Measurements from ENCODE around the gene TNKS1BP1. TPM values are rescaled to one million over a fixed set of nuclear protein-coding genes. Genes with fewer than 3 reads are reported as not detected.
A peak's percentile ranks its signal among the peaks of the same experiment; 100 is the strongest.
"Not testable (repeated sequence)": the region's sequence is repeated elsewhere in the genome, so short reads cannot be mapped to it uniquely, and the experiment has no call there.

Gene TNKS1BP1
- total RNA-seq, 1 donor from 2014 or later: 19.3 TPM

- DNase-seq: no peak
These were observed 29.9 kb upstream of the TNKS1BP1 start for GRCh38 chr11:57354699-57355098.

DNA sequence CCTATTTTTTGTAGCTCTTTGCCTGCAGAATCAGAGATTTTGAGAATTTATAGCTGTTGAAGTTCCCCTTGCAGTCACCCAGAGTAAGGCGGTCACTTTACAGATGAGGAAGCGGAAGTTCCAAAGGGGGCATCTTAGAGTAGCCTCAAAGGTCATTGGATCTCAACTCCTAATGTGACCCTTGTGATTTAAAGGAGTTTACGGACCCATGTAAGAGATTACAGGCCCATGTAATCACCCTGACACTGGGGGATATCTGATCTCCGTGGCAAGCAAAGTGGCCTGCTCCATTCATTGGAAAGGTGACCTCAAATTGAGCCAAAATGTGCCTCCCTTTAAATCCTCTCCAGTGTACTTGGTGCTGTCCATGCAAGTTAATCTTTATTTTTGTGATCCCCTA lies 29.1 kb upstream of the TNKS1BP1 start:
- no peak for DNase-seq

DNA sequence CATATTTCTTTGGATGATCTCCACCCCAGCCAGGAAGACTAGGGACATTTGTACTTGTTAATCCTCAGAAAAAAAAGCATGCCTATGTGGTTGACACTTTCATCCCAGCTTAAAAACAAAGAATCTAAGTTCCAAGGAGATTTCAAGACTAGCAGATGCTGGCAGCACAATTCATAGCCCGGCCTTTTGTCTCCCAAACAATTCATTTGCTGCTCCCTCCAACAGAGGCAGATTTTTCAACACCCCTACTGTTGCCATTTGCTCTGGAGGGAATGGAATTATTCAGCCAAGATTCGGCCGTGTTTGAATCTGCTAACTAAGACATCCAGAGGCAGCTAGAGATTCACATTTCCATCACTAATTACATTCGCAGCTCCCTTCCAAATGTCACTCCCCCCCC lies 28.7 kb upstream of the TNKS1BP1 start:
- DNase-seq: no peak

GRCh38 chr11:57353036-57353435 lies 28.3 kb upstream of the TNKS1BP1 start:
- DNase-seq: no peak

GRCh38 chr11:57349491-57350274 lies 24.9 kb upstream of the TNKS1BP1 start:
- DNase-seq: no peak

DNA sequence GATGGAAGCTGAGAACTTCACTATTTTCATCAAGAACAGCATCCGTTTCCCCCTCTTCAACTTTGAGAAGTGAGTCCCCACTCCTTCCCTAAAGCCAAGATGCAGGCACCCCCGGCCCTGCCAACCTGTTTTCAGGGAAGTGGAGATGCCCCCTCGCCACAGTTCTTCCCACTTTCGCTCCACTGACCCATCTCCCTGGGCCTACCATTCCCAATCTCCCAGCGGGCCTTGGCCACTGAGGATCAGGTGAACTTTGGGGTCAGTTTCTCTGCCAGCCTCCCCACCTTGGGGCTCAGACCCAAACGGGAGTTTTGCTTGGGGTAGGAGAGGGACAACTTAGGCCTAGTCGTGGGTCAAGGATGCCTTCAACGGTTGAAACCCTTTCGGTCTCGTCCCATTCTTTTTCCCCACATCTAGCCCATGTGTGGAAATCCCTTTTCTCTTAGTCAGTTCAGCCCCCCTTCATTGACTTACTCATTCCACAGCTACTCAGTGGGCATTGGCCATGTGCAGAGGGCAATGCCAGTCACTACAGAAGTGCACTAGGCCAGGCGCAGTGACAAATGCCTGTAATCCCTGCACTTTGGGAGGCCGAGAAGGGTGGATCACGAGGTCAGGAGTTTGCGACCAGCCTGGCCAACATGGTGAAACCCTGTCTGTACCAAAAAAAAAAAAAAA lies 24.0 kb upstream of the TNKS1BP1 start:
- no peak for DNase-seq

DNA sequence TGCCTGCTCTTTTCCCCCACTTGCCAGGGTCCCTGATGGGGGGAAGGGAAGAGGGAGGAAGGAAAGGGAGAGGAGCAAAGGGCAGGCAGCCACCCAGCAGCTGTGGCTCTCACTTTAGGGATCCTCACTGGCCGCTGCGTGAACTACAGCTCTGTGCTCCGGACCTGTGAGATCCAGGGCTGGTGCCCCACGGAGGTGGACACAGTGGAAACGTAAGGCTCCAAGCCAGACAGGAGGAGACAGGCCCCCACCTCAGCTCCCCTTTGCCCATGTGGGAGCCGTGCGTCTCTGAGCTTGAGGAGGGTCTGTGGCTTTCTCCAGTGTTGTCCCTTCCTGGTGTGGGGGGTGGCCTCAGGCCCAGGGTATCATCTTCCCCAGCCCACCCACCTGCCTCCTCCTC lies 23.3 kb upstream of the TNKS1BP1 start:
- DNase-seq: no peak

DNA sequence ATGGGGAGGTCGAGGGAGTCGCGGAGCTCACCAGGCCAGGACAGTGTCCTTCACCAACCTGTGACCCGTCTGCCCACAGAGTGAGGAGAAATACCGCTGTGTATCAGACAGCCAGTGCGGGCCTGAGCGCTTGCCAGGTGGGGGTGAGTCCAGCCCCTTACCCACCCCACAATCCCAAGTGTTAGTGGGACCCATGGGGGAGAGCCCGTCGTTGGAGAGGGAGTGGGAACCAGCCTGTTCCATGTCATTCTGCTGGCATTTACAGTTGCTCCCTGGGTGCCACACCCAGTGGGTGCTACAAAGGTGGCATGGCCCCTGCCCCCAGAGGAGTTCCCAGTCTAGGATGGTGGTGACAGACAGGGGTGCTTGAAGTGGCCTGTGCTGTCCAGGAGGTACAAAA lies 22.6 kb upstream of the TNKS1BP1 start:
- DNase-seq: no peak

GRCh38 chr11:57345555-57346211 lies 20.9 kb upstream of the TNKS1BP1 start:
- peak; percentile 54 for DNase-seq

GRCh38 chr11:57344826-57345225 lies 20.1 kb upstream of the TNKS1BP1 start:
- no peak for DNase-seq

- DNase-seq: no peak
These were observed 19.1 kb upstream of the TNKS1BP1 start for GRCh38 chr11:57343825-57344224.

DNA sequence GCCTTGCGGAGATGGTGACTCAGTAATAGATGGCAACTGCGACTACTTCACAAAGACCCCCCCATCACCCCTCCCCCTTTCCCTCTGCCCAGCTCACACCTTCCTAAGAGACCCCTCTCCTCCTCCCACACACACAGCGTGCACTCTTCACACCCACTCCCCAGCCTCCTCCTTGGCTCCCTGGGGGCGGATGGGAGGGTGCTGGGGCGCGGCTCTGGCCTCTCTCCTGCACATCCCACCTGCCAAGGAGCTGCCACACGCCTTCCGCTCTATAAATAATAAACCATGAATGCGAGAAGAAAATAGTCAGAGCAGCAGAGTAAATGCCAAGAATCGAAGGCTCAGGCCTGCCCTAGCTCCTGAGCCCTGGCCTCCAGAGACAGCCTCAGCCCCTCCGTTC lies 17.9 kb upstream of the TNKS1BP1 start:
- no peak for DNase-seq

DNA sequence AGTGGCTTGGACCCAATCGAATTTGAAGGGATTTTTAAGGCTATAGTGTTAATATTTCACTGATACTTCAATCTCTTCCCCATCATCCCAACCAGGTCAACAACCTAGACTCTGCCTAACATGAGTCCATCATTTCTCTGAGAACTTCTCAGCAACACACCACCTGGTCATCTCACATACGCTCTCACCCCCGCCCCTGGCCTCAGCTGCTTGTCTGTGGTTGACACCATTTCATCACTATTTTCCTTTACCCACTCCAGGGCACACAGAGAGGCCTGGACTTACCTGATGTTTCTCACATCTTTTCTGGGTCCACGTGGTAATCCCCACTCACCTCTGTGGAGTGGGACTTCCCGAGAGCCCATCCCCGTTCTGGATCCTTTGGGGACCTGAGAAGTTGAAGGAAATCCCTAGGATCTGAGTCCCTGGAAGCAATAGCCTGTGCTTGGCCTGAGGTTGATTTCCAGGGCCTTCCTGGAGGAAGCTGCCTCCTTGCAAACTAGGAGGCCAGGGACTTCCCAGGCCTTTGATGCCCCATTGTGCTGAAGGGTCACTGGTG lies 16.6 kb upstream of the TNKS1BP1 start:
- no peak for DNase-seq

GRCh38 chr11:57340039-57340615 lies 15.4 kb upstream of the TNKS1BP1 start:
- no peak for DNase-seq

GRCh38 chr11:57339328-57339727 lies 14.6 kb upstream of the TNKS1BP1 start:
- no peak for DNase-seq

- no peak for DNase-seq
These were observed 13.4 kb upstream of the TNKS1BP1 start, which contains the start of gene P2RX3 for GRCh38 chr11:57338142-57338541. Gene P2RX3 (plus strand): TSS chr11:57338352. CDS start chr11:57338551, 199 bp downstream.

- DNase-seq: not testable (repeated sequence)
These were observed 12.1 kb upstream of the TNKS1BP1 start for GRCh38 chr11:57336856-57337255.

GRCh38 chr11:57336111-57336666 lies 11.4 kb upstream of the TNKS1BP1 start:
- no peak for DNase-seq

- peak; percentile 87 for DNase-seq
These were observed 10.8 kb upstream of the TNKS1BP1 start, which contains the start of gene SSRP1 for GRCh38 chr11:57335343-57336110. Gene SSRP1 (minus strand): TSS chr11:57335892. CDS start chr11:57335121, 771 bp downstream.

DNA sequence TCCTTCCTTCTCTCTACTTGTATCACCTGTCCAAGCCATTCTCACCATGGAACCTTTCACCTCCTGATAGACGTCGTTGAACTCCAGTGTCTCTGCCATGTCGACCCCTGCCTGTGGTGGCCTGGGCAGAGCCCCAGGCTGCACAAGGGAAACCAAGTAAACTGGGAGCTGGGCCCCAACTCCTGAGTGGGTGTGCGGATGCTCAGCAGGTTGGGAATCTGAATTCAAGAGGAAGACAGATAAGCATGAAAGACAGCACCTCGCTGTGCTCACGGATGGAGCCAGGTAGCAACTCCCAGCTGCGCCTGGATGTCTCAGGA lies 10.2 kb upstream of the TNKS1BP1 start:
- DNase-seq: no peak

DNA sequence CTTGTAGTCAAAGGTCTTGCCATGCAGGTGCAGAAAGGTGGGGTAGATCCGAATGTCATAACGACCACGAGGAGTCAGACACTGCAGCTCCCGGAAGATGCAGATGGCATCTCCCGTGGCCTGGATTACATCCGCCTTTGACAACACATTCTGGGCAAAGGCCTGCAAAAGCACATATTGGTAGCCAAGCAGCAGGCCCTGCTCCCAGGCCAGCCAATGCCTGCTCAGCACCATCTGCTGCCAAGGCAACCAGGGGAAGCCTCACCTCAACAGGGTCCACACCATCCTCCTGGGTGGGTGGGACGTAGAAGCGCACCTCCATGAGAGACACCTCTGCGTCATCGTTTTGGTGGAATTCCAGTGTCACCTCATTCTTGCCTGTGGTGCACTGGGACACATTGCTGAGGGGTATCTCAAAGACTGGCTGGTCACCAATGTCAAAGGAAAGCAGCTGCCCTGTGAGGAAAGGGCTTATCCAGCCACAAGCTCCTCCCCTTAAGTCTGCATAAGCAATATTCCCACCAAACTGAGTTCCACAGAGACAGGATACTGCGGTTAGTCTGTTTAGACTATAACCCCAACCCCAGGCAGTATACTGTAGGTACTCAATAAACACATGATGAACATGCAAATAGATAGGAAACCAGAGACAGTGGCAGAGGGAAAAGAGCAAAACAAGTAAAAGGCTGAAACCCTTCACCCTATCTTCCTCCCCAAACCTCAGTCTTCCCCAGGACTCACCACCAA lies 8.1 kb upstream of the TNKS1BP1 start:
- DNase-seq: no peak
